T-helper 17 cell (primary cell): ENCODE data around the gene IGF2R. TPM values are rescaled to one million over a fixed set of nuclear protein-coding genes. Genes with fewer than 3 reads are reported as not detected.
A peak's percentile ranks its signal among the peaks of the same experiment; 100 is the strongest.
"Not testable (repeated sequence)": the region's sequence is repeated elsewhere in the genome, so short reads cannot be mapped to it uniquely, and the experiment has no call there.

ENCODE experiments used
- ATAC-seq: fragments of 150-1000 bp; cut with Tn5 transposase; 2 replicates; pipeline ENCODE4 v1.10.0; 2021; ENCODE audit warnings: mild to moderate bottlenecking, moderate library complexity
- DNase-seq, 3 donors: peaks; one replicate each; pipeline versions ENCODE4 v3.0.0 to v3.0.0-alpha.2; 2020 to 2021
- H3K9me3 ChIP-seq: one replicate; pipeline ENCODE4 v1.7.0; 2013; ENCODE audit warnings: low read length, mild to moderate bottlenecking; ENCODE audit not compliant: control insufficient read depth, poor library complexity, severe bottlenecking
- H3K27ac Mint-ChIP-seq: one replicate; pipeline ENCODE4 v1.8.0; 2022; ENCODE audit warnings: mild to moderate bottlenecking, moderate library complexity, mixed read lengths
- H3K27me3 Mint-ChIP-seq: one replicate; pipeline ENCODE4 v1.8.0; 2022; ENCODE audit warnings: mixed read lengths
- H3K36me3 Mint-ChIP-seq: one replicate; pipeline ENCODE4 v1.8.0; 2022; ENCODE audit warnings: low read depth, mixed read lengths
- H3K4me1 Mint-ChIP-seq: one replicate; pipeline ENCODE4 v1.8.0; 2022; ENCODE audit warnings: mild to moderate bottlenecking, mixed read lengths
- H3K4me3 Mint-ChIP-seq: one replicate; pipeline ENCODE4 v1.8.0; 2022; ENCODE audit warnings: mild to moderate bottlenecking, moderate library complexity, mixed read lengths
- total RNA-seq, 4 donors: library from RNA in 2 of 4; stranded (reverse) in 2 of 4; gene quantifications; one replicate each; pipeline ENCODE4 v1.2.3 and lab custom pipeline; 2022 to 2026

The IGF2R gene
- total RNA-seq, 2 donors from 2014 or later, result 56.7 to 59.5 TPM

DNA sequence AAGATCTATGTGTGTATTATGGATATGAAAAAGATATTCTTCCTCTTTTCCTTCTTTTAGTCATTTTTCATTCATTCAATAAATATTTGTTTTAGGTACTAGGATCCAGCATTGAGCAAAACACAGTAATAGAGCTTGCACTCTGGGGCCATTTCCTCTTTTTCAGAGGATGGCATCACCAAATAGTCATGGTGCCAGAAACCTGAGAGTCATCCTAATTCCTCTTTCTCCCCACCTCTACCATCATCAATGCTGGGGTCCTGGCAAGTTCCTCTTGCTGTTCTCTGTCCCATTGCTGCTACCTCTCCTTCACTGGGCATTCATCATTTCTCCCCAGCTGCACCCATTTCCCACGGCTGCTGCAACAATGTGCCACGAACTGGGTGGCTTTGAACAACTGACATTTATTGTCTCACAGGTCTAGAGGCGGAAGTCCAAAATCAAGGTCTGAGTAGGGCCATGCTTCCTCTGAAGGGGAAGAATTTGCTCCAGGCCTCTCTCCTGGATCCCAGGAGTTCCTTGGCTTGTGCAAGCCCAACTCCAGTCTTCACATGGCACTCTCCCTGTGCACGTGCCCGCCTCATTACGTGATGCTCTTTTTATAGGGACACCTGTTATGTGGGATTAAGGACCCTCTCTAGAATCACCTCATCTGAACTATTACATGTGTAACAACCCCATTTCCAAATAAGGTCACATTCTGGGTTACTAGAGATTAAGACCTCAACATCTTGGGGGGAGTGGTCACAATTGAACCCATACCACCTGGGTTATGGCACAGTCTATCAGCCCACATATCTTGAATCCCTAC lies 9.5 kb upstream of the IGF2R start:
- peak; percentile 50 for ATAC-seq
- no peak for DNase-seq
- no peak overlapping the region for H3K4me3 Mint-ChIP-seq
- H3K9me3 ChIP-seq, result no peaks in the 10 kb centered on the region
- H3K36me3 Mint-ChIP-seq, result no peaks in the 10 kb centered on the region
- no peaks in the 10 kb centered on the region for H3K4me1 Mint-ChIP-seq
- H3K27ac Mint-ChIP-seq, result peak overlapping the region; percentile 3
- no peaks in the 10 kb centered on the region for H3K27me3 Mint-ChIP-seq

DNA sequence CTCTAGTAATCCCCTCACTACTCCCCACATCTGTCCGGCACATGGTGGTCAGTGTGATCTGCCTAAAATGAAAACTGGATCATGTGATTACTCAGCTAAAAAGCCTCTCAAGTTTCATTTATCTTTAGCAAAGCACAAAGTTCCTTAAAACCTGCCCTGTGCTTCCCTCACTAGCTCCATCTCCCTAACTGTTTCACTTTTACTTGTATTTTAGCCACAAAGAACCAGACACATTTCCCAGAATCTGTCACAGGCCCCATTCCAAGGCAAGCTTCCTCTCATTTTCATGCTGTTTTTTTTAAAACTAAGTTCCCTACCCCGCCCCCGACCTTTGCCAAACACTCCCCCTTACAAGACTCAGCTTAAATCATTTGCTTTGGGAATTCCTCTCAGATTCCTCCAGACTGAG lies 8.9 kb upstream of the IGF2R start:
- no peaks in the 10 kb centered on the region for H3K36me3 Mint-ChIP-seq
- ATAC-seq, result no peak
- H3K27ac Mint-ChIP-seq, result no peak overlapping the region
- no peaks in the 10 kb centered on the region for H3K27me3 Mint-ChIP-seq
- no peak for DNase-seq
- no peak overlapping the region for H3K4me3 Mint-ChIP-seq
- no peaks in the 10 kb centered on the region for H3K9me3 ChIP-seq
- H3K4me1 Mint-ChIP-seq, result no peaks in the 10 kb centered on the region

DNA sequence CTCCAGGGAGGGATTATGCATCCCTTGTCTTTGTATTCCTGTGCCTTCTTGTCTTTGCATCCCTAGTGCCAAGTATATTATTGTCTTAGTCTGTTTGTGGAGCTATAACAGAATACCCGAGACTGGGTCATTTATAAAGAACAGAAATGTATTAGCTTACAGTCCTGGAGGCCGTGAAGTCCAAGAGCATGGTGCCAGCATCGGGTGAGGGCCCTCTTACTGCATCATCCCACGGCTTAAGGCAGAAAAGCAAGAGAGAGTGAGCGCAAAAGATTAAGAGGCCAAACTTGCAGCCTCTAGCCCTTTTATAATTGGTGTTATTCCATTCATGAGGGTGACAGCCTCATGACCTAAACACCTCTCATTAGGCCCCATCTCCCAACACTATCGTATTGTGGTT lies 8.4 kb upstream of the IGF2R start:
- no peak overlapping the region for H3K4me3 Mint-ChIP-seq
- H3K9me3 ChIP-seq, result no peaks in the 10 kb centered on the region

DNA sequence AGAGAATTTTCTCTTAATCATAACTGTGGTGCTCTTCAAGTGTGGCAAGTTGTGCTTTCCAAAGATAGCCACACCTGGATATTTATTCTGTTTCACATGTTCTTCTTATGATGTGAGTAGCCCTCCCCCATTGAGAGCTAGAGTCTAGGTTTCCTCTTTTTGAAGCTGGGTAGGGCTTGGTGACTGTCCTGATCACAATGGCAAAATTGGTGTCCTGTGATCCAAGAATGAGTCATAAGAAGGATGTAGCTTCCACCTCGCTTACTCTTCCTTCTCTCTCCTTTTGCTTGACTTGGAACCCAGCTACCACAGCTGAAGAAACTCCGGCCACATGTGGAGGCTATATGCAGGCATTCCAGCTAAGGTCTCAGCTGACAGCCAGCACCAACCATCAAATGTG lies 7.4 kb upstream of the IGF2R start:
- H3K9me3 ChIP-seq, result no peaks in the 10 kb centered on the region
- Mint-ChIP-seq H3K27ac (no peak overlapping the region), H3K36me3 (no peaks in the 10 kb centered on the region), H3K4me1 (no peaks in the 10 kb centered on the region), H3K27me3 (no peaks in the 10 kb centered on the region), H3K4me3 (no peak overlapping the region)
- ATAC-seq, result no peak
- no peak for DNase-seq

More for the DNA sequence above, 8.4 kb upstream of the IGF2R start:
- Mint-ChIP-seq H3K36me3 (no peaks in the 10 kb centered on the region), H3K27ac (no peak overlapping the region), H3K27me3 (no peaks in the 10 kb centered on the region), H3K4me1 (no peaks in the 10 kb centered on the region)
- no peak for ATAC-seq
- DNase-seq, result no peak

DNA sequence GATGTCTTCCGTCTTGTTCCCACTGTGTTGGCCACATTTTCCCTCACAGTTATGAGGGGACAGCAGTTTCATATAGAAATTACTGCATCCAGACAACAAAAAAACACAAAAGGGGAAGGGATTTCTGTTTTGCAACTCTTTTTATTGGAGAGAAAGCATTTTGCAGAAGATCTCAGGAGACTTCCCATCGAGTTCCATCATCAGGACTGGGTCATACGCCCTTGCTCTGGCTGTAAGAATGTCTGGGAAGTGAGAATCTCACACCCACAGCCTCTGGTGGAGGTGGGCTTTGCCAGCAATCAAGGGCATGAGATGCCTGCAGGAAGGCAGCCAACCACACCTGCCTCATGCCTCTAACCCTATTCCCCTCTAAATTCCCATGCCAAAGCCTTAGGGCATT lies 5.8 kb upstream of the IGF2R start:
- H3K36me3 Mint-ChIP-seq, result no peaks in the 10 kb centered on the region
- no peaks in the 10 kb centered on the region for H3K9me3 ChIP-seq
- DNase-seq, result no peak
- H3K27me3 Mint-ChIP-seq, result no peaks in the 10 kb centered on the region
- no peak for ATAC-seq
- no peak overlapping the region for H3K4me3 Mint-ChIP-seq
- H3K27ac Mint-ChIP-seq, result no peak overlapping the region
- no peaks in the 10 kb centered on the region for H3K4me1 Mint-ChIP-seq

DNA sequence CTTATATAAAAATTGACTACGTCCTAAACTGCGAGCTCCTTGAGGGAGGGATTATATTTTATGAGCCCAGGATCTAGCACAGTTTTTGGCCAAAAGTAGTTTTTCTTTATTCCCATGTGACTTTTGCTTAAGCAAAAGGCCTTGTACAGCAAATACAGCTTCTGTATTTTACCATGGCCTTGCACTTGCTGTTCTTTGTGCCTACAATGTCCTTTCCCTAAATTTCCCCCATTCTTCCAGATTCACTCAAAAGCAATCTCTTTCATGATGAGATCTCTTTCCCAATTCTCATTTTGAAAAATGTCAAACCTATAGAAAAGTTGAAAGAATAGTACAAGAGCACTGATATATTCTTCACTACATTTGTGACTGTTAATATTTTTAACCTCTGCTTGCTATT lies 4.8 kb upstream of the IGF2R start:
- no peak for DNase-seq
- Mint-ChIP-seq H3K4me3 (no peak overlapping the region), H3K4me1 (no peaks in the 10 kb centered on the region), H3K36me3 (no peaks in the 10 kb centered on the region), H3K27ac (no peak overlapping the region), H3K27me3 (no peaks in the 10 kb centered on the region)
- H3K9me3 ChIP-seq, result no peaks in the 10 kb centered on the region
- ATAC-seq, result no peak

DNA sequence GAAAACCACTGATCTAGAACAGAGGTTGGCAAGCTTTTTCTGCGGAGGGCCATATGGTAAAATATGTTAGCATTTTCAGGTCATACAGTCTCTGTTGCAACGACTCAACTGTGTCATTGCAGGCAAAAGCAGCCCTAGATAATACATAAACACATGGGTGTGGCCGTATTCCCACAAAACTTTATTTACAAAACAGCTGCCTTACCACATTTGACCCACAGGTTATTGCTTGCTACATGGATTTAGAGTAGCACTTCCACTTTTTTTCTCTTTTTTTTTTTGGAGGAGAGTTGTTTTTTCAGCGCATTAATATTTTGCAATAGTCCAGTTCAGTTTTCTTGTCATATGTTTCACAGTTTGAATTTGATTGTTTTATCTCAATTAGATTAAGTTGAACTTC lies 2.5 kb upstream of the IGF2R start:
- Mint-ChIP-seq H3K4me1 (peaks cover 10% of the 10 kb centered on the region), H3K36me3 (no peaks in the 10 kb centered on the region), H3K4me3 (no peak overlapping the region), H3K27ac (no peak overlapping the region), H3K27me3 (no peaks in the 10 kb centered on the region)
- ATAC-seq (no peak), DNase-seq (no peak)
- no peaks in the 10 kb centered on the region for H3K9me3 ChIP-seq

DNA sequence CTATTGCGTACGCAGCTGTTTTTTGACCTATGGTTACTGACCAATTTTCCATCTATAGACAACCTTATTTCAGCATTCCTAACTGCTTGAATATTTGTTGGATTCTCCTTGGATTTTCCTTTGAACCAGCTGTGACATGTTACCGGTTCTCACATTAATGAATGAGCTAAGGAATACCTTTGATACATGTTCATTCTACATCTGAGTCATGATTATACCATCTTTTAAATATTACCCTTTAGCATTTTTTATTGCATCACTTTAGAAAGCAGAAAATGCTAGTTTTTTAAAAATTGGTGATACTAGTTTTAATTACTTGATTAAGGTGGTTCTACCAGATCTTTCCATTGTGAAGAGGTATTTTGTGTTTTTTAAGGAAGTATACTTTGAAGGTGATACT lies 1.9 kb upstream of the IGF2R start:
- Mint-ChIP-seq H3K4me1 (peaks cover 15% of the 10 kb centered on the region), H3K27ac (no peak overlapping the region), H3K27me3 (no peaks in the 10 kb centered on the region), H3K4me3 (no peak overlapping the region), H3K36me3 (no peaks in the 10 kb centered on the region)
- no peaks in the 10 kb centered on the region for H3K9me3 ChIP-seq
- ATAC-seq (no peak), DNase-seq (no peak)

DNA sequence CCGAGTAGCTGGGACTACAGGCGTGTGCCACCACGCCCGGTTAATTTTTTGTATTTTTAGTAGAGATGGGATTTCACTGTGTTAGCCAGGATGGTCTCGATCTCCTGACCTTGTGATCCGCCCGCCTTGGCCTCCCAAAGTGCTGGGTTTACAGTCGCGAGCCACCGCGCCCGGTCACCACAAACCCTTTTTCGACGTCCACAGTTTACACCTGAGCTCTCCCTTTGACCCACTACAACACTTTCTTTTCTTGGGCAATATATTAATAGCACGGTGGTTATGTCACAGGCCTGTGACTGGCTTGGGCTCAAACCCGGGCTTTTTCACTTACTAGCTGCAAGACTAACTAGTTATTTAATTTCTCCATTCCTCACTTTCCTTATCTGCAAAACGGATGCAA lies 1.3 kb upstream of the IGF2R start:
- not testable (repeated sequence) for H3K4me3 Mint-ChIP-seq, H3K9me3 ChIP-seq, DNase-seq, ATAC-seq, H3K27ac Mint-ChIP-seq, H3K27me3 Mint-ChIP-seq, H3K36me3 Mint-ChIP-seq
- peaks cover 21% of the 10 kb centered on the region for H3K4me1 Mint-ChIP-seq

DNA sequence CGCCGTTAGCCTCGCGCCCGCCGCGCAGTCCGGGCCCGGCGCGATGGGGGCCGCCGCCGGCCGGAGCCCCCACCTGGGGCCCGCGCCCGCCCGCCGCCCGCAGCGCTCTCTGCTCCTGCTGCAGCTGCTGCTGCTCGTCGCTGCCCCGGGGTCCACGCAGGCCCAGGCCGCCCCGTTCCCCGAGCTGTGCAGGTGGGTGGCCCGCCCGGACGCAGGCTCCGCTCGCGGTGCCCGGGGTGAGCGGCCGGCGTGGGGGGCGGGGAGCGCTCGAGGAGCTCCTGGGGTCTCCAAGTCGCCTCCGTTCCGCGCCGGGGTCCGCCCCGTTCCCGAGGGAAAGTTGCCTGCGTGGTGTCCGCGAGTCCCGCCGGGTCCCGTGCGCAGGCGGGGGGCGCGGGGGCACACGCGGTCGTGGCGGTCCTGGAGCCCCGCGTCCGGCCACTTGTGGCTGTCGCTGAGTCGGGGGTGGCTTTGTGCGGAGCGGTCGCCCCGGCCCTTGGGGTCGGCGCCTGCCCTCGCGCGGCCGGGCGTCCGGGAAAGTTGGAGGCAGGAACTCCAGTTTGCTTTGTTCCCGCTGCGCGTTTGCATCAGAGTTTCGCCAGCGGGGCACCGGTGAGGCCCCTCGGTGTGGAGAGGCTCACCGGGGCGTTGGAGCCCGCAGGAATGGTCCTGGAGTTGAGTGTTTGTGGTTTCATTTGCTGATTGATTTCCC lies 476 bp downstream of the IGF2R start:
- ATAC-seq, result peak; percentile 63
- no peaks in the 10 kb centered on the region for H3K36me3 Mint-ChIP-seq
- no peaks in the 10 kb centered on the region for H3K9me3 ChIP-seq
- peaks cover 39% of the 10 kb centered on the region for H3K4me1 Mint-ChIP-seq
- no peaks in the 10 kb centered on the region for H3K27me3 Mint-ChIP-seq
- peak in 1 of 3 donors; percentile 25 for DNase-seq
- H3K27ac Mint-ChIP-seq, result peak overlapping the region; percentile 85
- H3K4me3 Mint-ChIP-seq, result peak overlapping the region; percentile 91

DNA sequence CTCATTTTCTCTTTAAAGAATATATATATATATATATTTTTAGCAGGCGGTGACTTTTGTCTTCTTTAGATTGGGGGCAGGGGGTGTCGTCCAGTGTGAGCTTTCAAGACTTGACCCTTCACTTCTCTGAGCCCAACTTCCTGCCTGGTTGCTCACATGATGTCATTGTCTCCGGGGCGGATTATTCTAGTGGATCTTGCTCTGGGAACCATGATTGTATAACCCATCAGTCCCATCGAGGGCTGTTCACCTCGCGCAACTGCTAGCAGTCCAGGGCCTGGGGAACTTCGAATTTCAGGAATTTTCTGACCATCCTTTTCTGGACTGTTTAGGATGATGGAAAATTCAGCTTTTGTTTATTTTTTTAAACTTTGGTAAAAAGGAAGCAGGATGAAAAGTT lies 1.0 kb downstream of the IGF2R start:
- Mint-ChIP-seq H3K4me3 (peak overlapping the region; percentile 91), H3K27ac (peak overlapping the region; percentile 85), H3K27me3 (no peaks in the 10 kb centered on the region), H3K4me1 (peaks cover 42% of the 10 kb centered on the region), H3K36me3 (no peaks in the 10 kb centered on the region)
- H3K9me3 ChIP-seq, result no peaks in the 10 kb centered on the region
- no peak for DNase-seq
- no peak for ATAC-seq

DNA sequence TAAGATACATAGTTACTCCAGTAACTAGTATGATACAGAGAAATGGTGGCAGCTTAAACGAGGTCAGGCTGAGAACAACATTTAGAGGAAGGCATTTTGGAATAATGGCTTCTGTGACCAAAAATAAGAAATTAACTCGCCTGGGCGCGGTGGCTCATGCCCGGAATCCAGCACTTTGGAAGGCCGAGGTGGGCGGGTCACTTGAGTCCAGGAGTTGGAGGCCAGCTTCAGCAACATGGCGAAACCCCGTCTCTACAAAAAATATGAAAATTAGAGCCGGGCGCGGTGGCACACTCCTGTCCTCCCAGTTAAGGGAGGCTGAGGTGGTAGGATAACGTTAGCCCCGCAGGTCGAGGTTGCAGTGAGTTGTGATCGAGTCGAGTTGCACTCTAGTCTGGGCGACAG lies 1.8 kb downstream of the IGF2R start:
- peak overlapping the region; percentile 85 for H3K27ac Mint-ChIP-seq
- peak overlapping the region; percentile 91 for H3K4me3 Mint-ChIP-seq
- H3K4me1 Mint-ChIP-seq, result peaks cover 47% of the 10 kb centered on the region
- DNase-seq, result no peak
- no peaks in the 10 kb centered on the region for H3K27me3 Mint-ChIP-seq
- H3K9me3 ChIP-seq, result no peaks in the 10 kb centered on the region
- no peak for ATAC-seq
- no peaks in the 10 kb centered on the region for H3K36me3 Mint-ChIP-seq

DNA sequence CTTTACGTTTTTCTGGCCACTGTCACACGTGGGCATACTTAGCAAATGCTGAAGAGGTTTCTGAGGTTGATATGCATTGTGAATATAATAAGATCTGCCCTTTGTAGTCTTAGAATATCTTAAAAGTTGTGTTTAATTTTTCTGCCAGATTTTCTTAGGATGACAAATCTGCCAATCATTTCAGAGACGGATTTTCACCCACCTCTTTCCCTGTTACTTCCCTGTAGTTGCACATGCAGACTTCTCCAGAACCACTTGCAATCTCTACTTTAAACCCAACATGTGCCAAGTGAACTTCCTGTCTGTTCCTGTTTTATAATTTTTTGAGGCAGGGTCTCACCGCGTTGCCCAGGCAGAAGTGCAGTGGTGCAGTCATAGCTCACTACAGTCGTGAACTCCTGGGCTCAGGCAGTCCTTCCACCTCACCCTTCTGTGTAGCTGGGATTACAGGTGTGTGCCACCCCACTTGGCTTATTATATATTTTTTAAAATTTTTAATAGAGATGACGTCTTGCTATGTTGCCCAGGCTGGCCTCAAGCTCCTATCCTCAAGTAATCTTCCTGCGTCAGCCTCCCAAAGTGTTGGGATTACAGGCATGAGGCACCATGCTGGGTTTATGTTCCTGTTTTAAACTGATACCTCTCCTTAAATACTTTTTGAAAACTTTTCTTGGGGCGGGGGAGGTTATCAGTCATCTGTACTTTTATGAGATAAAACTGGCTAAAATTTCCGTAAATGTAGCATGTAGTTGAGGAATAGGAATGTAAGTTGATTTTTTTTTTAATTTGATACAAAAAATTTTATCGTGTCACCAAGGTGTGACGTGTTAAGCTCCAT lies 2.7 kb downstream of the IGF2R start:
- no peak for ATAC-seq
- Mint-ChIP-seq H3K36me3 (no peaks in the 10 kb centered on the region), H3K4me1 (peaks cover 50% of the 10 kb centered on the region), H3K27me3 (no peaks in the 10 kb centered on the region), H3K27ac (peak overlapping the region; percentile 57), H3K4me3 (peak overlapping the region; percentile 28)
- no peak for DNase-seq
- no peaks in the 10 kb centered on the region for H3K9me3 ChIP-seq
